ENCODE measurements around the gene PBX3. TPM values are rescaled to one million over a fixed set of nuclear protein-coding genes. Genes with fewer than 3 reads are reported as not detected.

The PBX3 gene
- total and polyA plus RNA-seq, 2 of the 13 experiments (the other 11 are each of a cell fraction or from before 2014, with no cell fraction given), result 6.0 to 11.2 TPM

- intact Hi-C loops (cut with micrococcal nuclease; ENCODE audit: unreplicated experiment), result loop anchor here (1.0 kb wide), 1 partner anchor 40 kb away; no protein-coding TSS in a partner anchor
- H3K4me2 ChIP-seq (ENCODE audit: low read depth, low read length), result no peak overlapping the region
- no peaks in the 10 kb centered on the region for H3K27me3 ChIP-seq (ENCODE audit: control insufficient read depth in 1 of 2, insufficient read depth in 2 of 2, low read length in 2 of 2)
- H3K4me3 ChIP-seq (replicated peaks in 1 of 3; ENCODE audit: insufficient read depth in 1 of 3, low read depth in 2 of 3, low read length in 3 of 3), result no peak overlapping the region
- 91% methylated on average over 4 of the region's 4 CpGs for WGBS (ENCODE audit: low lambda C conversion rate)
- FAIRE-seq, result no peak
- no peak for ATAC-seq
- H3K9ac ChIP-seq (ENCODE audit: insufficient read depth, low read depth, low read length), result no peak overlapping the region
- no peak overlapping the region for H3K27ac ChIP-seq (ENCODE audit: extremely low read length, insufficient read depth, low read length)
- H4K20me1 ChIP-seq (ENCODE audit: insufficient read depth, low read length), result no peaks in the 10 kb centered on the region
- no peak for DNase-seq (ENCODE audit: low spot score)
- H3K9me3 ChIP-seq (ENCODE audit: low read length), result no peaks in the 10 kb centered on the region
- POLR2A ChIA-PET, result no interaction called here
- CTCF ChIA-PET (ENCODE audit: low intra/inter-chr PET ratio, low total read pairs), result no interaction called here
- in situ Hi-C loops (cut with HindIII; ENCODE audit: extremely low pct_ligation_motif_present, low pct_unique_long_range_greater_than_20kb), result no loop called here
- peaks cover 36% of the 10 kb centered on the region for H3K4me1 ChIP-seq (ENCODE audit: insufficient read depth, low read length)
- no TSS peak for BruUV-seq (replicated peaks)
- H3K79me2 ChIP-seq (ENCODE audit: insufficient read depth, low read length), result no peaks in the 10 kb centered on the region
- TF ChIP-seq ZBTB14 (CRISPR knock-in tag; IDR thresholded peaks at IDR 0.05) (no peak), ZNF629 (CRISPR knock-in tag; conservative IDR thresholded peaks at IDR 0.05) (peak; percentile 36; the same call in 1 of the 2 replicates)
- H3K36me3 ChIP-seq (replicated peaks in 1 of 2; ENCODE audit: control insufficient read depth in 1 of 2, insufficient read depth in 2 of 2, low read length in 2 of 2), result no peaks in the 10 kb centered on the region
- H2AFZ ChIP-seq (ENCODE audit: low read length), result no peak overlapping the region
These were observed 203.8 kb downstream of the PBX3 start for GRCh38 chr9:125950880-125951471.

- H3K9me3 ChIP-seq (ENCODE audit: low read length), result no peaks in the 10 kb centered on the region
- H3K4me2 ChIP-seq (ENCODE audit: low read depth, low read length), result peak overlapping the region; percentile 52
- no peaks in the 10 kb centered on the region for H3K36me3 ChIP-seq (replicated peaks in 1 of 2; ENCODE audit: control insufficient read depth in 1 of 2, insufficient read depth in 2 of 2, low read length in 2 of 2)
- in situ Hi-C loops (cut with HindIII; ENCODE audit: extremely low pct_ligation_motif_present, low pct_unique_long_range_greater_than_20kb) (no loop called here), intact Hi-C loops (cut with micrococcal nuclease; ENCODE audit: unreplicated experiment) (no loop called here)
- H3K9ac ChIP-seq (ENCODE audit: insufficient read depth, low read depth, low read length), result no peak overlapping the region
- no TSS peak for BruUV-seq (replicated peaks)
- POLR2A ChIA-PET, result no interaction called here
- peak overlapping the region; percentile 46 for H3K27ac ChIP-seq (ENCODE audit: extremely low read length, insufficient read depth, low read length)
- DNase-seq (ENCODE audit: low spot score) (peak; percentile 15), ATAC-seq (peak; percentile 98), FAIRE-seq (peak; percentile 79)
- H3K4me1 ChIP-seq (ENCODE audit: insufficient read depth, low read length), result peaks cover 36% of the 10 kb centered on the region
- H2AFZ ChIP-seq (ENCODE audit: low read length), result no peak overlapping the region
- peak overlapping the region in 2 of 3 experiments; percentile 10 to 14; a peak in 2 of 6 replicates for H3K4me3 ChIP-seq (replicated peaks in 1 of 3; ENCODE audit: insufficient read depth in 1 of 3, low read depth in 2 of 3, low read length in 3 of 3)
- H4K20me1 ChIP-seq (ENCODE audit: insufficient read depth, low read length), result no peaks in the 10 kb centered on the region
- WGBS (ENCODE audit: low lambda C conversion rate), result 17% methylated on average over 11 of the region's 12 CpGs
- no peaks in the 10 kb centered on the region for H3K27me3 ChIP-seq (ENCODE audit: control insufficient read depth in 1 of 2, insufficient read depth in 2 of 2, low read length in 2 of 2)
- CTCF ChIA-PET (ENCODE audit: low intra/inter-chr PET ratio, low total read pairs), result no interaction called here
- H3K79me2 ChIP-seq (ENCODE audit: insufficient read depth, low read length), result no peaks in the 10 kb centered on the region
- TF ChIP-seq SUZ12 (IDR thresholded peaks at IDR 0.05; ENCODE audit: low read depth, low read length) (no peak), SOX6 (IDR thresholded peaks at IDR 0.05) (no peak), SOX6 (CRISPR knock-in tag; IDR thresholded peaks at IDR 0.05) (peak; percentile 55), GATA4 (IDR thresholded peaks at IDR 0.05; ENCODE audit: borderline replicate concordance, low read depth) (0 out of 2 replicates have a peak, but pooled peaks have one; percentile 37), ZEB1 (IDR thresholded peaks at IDR 0.05; ENCODE audit: insufficient replicate concordance, low read depth) (peak; percentile 16), CREM (IDR thresholded peaks at IDR 0.05) (peak; percentile 25; the same call in 1 of the 2 replicates), CREM (CRISPR knock-in tag; IDR thresholded peaks at IDR 0.05) (no peak), ZNF232 (CRISPR knock-in tag; IDR thresholded peaks at IDR 0.05; ENCODE audit: borderline replicate concordance) (no peak), ZNF121 (CRISPR knock-in tag; IDR thresholded peaks at IDR 0.05) (peak; percentile 96), SRF (IDR thresholded peaks at IDR 0.05; ENCODE audit: low read depth, low read length) (0 out of 2 replicates have a peak, but pooled peaks have one; percentile 6), ZMYM2 (CRISPR knock-in tag; IDR thresholded peaks at IDR 0.05) (peak; percentile 56; the same call in 1 of the 2 replicates), PHF21A (CRISPR knock-in tag; IDR thresholded peaks at IDR 0.05) (0 out of 2 replicates have a peak, but pooled peaks have one; percentile 27), NCOA1 (CRISPR knock-in tag; IDR thresholded peaks at IDR 0.05) (no peak), NAIF1 (CRISPR knock-in tag; IDR thresholded peaks at IDR 0.05; ENCODE audit: borderline replicate concordance) (no peak)
These were observed 206.3 kb downstream of the PBX3 start for GRCh38 chr9:125953314-125954019.

All from HepG2 (cell line).